Psoas muscle (tissue), 8 donors: ENCODE measurements around the gene CACNA2D1. TPM values are rescaled to one million over a fixed set of nuclear protein-coding genes. Genes with fewer than 3 reads are reported as not detected.
A peak's percentile ranks its signal among the peaks of the same experiment; 100 is the strongest.

Experiments
- ATAC-seq, 4 donors: fragments of 200-7000 bp; cut with Tn5 transposase; one replicate each; pipeline ENCODE4 v1.9.1; 2020; ENCODE audit warnings: moderate library complexity in 3 of 4, mild to moderate bottlenecking in 2 of 4
- DNase-seq, 2 donors: peaks; one replicate each; pipeline ENCODE4 v3.0.0-alpha.2; 2020
- H3K27ac ChIP-seq: fragments of 200-600 bp; one replicate; pipeline ENCODE4 v1.8.0; 2022
- H3K27me3 ChIP-seq, 3 donors: fragments of 200-600 bp in 1 of 3; one replicate each; pipeline versions ENCODE4 v1.6.1 to v1.8.0; 2013 to 2022; ENCODE audit warnings: low read length in 2 of 3, mild to moderate bottlenecking in 2 of 3, moderate library complexity in 1 of 3; ENCODE audit not compliant: insufficient read depth in 3 of 3
- H3K36me3 ChIP-seq, 2 donors: fragments of 200-600 bp in 1 of 2; one replicate each; pipeline versions ENCODE4 v1.6.1 to v1.8.0; 2013 to 2022; ENCODE audit warnings: low read depth in 1 of 2, mild to moderate bottlenecking in 1 of 2, moderate library complexity in 1 of 2; ENCODE audit not compliant: insufficient read depth in 1 of 2
- H3K4me1 ChIP-seq: fragments of 200-600 bp; one replicate; pipeline ENCODE4 v1.8.0; 2022
- H3K4me3 ChIP-seq: fragments of 200-600 bp; one replicate; pipeline ENCODE4 v1.8.0; 2022; ENCODE audit warnings: mild to moderate bottlenecking
- H3K9me3 ChIP-seq: fragments of 200-600 bp; one replicate; pipeline ENCODE4 v1.8.0; 2022
- CTCF ChIP-seq: fragments of 200-600 bp; IDR thresholded peaks from one replicate; pipeline ENCODE4 v1.8.0; 2022; ENCODE audit warnings: antibody characterized with exemption
- WGBS, 3 donors: extraction: QIAGEN DNeasy Blood & Tissue Kit; methylation state at CpG; one replicate each; pipeline versions ENCODE4 v1.1.6 to v1.1.7; 2013; 5-methylcytosine and 5-hydroxymethylcytosine counted together
- intact Hi-C, 2 donors: fragments of 100-400 bp; cut with DNase I; formaldehyde crosslinking; loops; one replicate each; pipeline versions ENCODE4 v1.11.0 to v1.14.2; 2022
- polyA plus RNA-seq, 3 donors: library from polyadenylated mRNA; stranded (reverse); fragments of 200-250 nt; gene quantifications; one replicate each; pipeline ENCODE4 v1.2.3, GENCODE V29; 2013
- total RNA-seq, 4 donors: library from RNA; stranded (reverse); fragmentation: NEBNext Ultra II Directional in 2 of 4; extraction: Animal tissue kit (Norgen Biotek cat#: 25700) in 2 of 4; gene quantifications; one replicate each; pipeline versions ENCODE4 v1.2.1 to v1.2.4, GENCODE V29; 2021 to 2023
- donor health status: healthy with polysubstance abuse.
- donor health status: DM: no; HTN: no; CAD: no; lungs with moderate emphysema.
- donor health status: Bipolar disorder and iron deficiency.
- donor health status: healthy.
- donor health status: DM: yes; HTN: yes; CAD: no.
- donor health status: DM: no; HTN: no; CAD: no.
- donor health status: DM: no; HTN: no; CAD: no.
- donor health status: DM: yes; HTN: yes; CAD: no.

CACNA2D1 gene
- total and polyA plus RNA-seq, 7 donors, result 10.2 to 167 (median 97.5) TPM

GRCh38 chr7:82471351-82472020, 27.9 kb upstream of the CACNA2D1 start:
- no peaks in the 10 kb centered on the region for H3K36me3 ChIP-seq
- no peak overlapping the region for H3K4me3 ChIP-seq
- intact Hi-C loops, result loop anchor here in 1 of 2 donors (10.0 kb wide), 1 partner anchor 427 kb away; no protein-coding TSS in a partner anchor
- 77 to 80% (median 79%) methylated on average over 6 of the region's 6 CpGs for WGBS, 3 donors
- TF ChIP-seq CTCF, result no peak
- H3K9me3 ChIP-seq, result no peaks in the 10 kb centered on the region
- ATAC-seq (no peak), DNase-seq (no peak)
- H3K4me1 ChIP-seq, result no peaks in the 10 kb centered on the region
- no peaks in the 10 kb centered on the region for H3K27me3 ChIP-seq
- no peak overlapping the region for H3K27ac ChIP-seq

- H3K9me3 ChIP-seq, result peaks cover 2% of the 10 kb centered on the region
- no peaks in the 10 kb centered on the region for H3K4me1 ChIP-seq
- no peak overlapping the region for H3K27ac ChIP-seq
- no peaks in the 10 kb centered on the region for H3K36me3 ChIP-seq
- H3K27me3 ChIP-seq, result no peaks in the 10 kb centered on the region
- TF ChIP-seq CTCF, result no peak
- ATAC-seq (no peak), DNase-seq (no peak)
- no peak overlapping the region for H3K4me3 ChIP-seq
- 70 to 74% (median 73%) methylated on average over 4 of the region's 4 CpGs for WGBS, 3 donors
- intact Hi-C loops, result no loop called here
Observed at GRCh38 chr7:82469207-82469606, 25.6 kb upstream of the CACNA2D1 start.

GRCh38 chr7:82468435-82468834, 24.9 kb upstream of the CACNA2D1 start:
- Histone ChIP-seq H3K36me3 (no peaks in the 10 kb centered on the region), H3K9me3 (peaks cover 5% of the 10 kb centered on the region), H3K27ac (no peak overlapping the region), H3K4me3 (no peak overlapping the region), H3K27me3 (no peaks in the 10 kb centered on the region), H3K4me1 (no peaks in the 10 kb centered on the region)
- TF ChIP-seq CTCF, result no peak
- ATAC-seq, result peak in 1 of 4 donors; percentile 67
- DNase-seq, result no peak
- 23 to 45% (median 42%) methylated on average over 3 of the region's 3 CpGs for WGBS, 3 donors
- intact Hi-C loops, result no loop called here

- no peak for TF ChIP-seq CTCF
- H3K4me1 ChIP-seq, result no peaks in the 10 kb centered on the region
- ATAC-seq, result no peak
- no peak for DNase-seq
- no peaks in the 10 kb centered on the region for H3K36me3 ChIP-seq
- 75 to 94% (median 92%) methylated on average over 2 of the region's 2 CpGs for WGBS, 3 donors
- no peak overlapping the region for H3K27ac ChIP-seq
- no peak overlapping the region for H3K4me3 ChIP-seq
- no peaks in the 10 kb centered on the region for H3K27me3 ChIP-seq
- intact Hi-C loops, result no loop called here
- H3K9me3 ChIP-seq, result peaks cover 5% of the 10 kb centered on the region
Observed at GRCh38 chr7:82467020-82467419, 23.4 kb upstream of the CACNA2D1 start.

- no peak for ATAC-seq
- H3K27ac ChIP-seq, result no peak overlapping the region
- no peaks in the 10 kb centered on the region for H3K4me1 ChIP-seq
- no peak overlapping the region for H3K4me3 ChIP-seq
- WGBS, 3 donors, result 97 to 99% (median 97%) methylated on average over 2 of the region's 2 CpGs
- no peaks in the 10 kb centered on the region for H3K36me3 ChIP-seq
- H3K9me3 ChIP-seq, result peaks cover 5% of the 10 kb centered on the region
- no peaks in the 10 kb centered on the region for H3K27me3 ChIP-seq
- no peak for DNase-seq
- no peak for TF ChIP-seq CTCF
- intact Hi-C loops, result no loop called here
Observed at GRCh38 chr7:82464372-82464771, 20.8 kb upstream of the CACNA2D1 start.
